AG10803 (cell line): Measurements from ENCODE around the gene PALD1.

Source experiments
- DNase-seq: peaks from one replicate; pipeline ENCODE4 v3.0.0; 2010; ENCODE audit warnings: low read depth
- H3K4me3 ChIP-seq: 2 replicates; pipeline ENCODE4 v1.5.1; 2011; ENCODE audit warnings: mild to moderate bottlenecking, low read length, control low read depth
- TF ChIP-seq, protein P1 (sequence below): conservative IDR thresholded peaks from 2 replicates; pipeline ENCODE4 v1.5.1; 2011; ENCODE audit warnings: mild to moderate bottlenecking, low read length, control low read depth, inconsistent platforms

Gene PALD1

DNA sequence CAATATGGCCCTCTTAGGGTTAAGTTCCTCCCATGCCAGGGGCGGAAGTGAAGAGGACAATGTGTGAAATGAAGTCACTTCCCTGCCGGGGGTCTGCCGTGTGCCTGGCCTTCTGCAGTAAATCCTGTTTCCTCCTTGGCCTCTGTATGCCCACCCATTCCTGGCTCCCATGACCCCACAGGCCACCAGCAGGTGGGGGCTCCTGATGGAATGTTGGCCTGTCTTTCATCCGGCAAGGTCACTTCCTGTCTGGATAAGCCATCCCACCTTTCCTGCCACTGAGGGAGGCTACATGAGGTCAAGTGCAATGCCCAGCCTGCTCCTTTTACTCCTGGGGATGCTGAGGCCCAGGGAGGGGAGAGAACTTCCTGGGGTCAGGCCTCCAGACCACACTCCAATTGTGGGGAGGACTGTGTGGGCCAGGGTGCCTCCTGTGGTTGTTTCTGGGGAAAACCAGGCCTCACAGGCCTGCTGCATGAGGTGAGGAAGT lies 22.3 kb downstream of the PALD1 start:
- DNase-seq, result no peak
- H3K4me3 ChIP-seq, result no peak overlapping the region

GRCh38 chr10:70502406-70502805 lies 23.8 kb downstream of the PALD1 start:
- TF ChIP-seq, protein P1, sequence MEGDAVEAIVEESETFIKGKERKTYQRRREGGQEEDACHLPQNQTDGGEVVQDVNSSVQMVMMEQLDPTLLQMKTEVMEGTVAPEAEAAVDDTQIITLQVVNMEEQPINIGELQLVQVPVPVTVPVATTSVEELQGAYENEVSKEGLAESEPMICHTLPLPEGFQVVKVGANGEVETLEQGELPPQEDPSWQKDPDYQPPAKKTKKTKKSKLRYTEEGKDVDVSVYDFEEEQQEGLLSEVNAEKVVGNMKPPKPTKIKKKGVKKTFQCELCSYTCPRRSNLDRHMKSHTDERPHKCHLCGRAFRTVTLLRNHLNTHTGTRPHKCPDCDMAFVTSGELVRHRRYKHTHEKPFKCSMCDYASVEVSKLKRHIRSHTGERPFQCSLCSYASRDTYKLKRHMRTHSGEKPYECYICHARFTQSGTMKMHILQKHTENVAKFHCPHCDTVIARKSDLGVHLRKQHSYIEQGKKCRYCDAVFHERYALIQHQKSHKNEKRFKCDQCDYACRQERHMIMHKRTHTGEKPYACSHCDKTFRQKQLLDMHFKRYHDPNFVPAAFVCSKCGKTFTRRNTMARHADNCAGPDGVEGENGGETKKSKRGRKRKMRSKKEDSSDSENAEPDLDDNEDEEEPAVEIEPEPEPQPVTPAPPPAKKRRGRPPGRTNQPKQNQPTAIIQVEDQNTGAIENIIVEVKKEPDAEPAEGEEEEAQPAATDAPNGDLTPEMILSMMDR, result no peak
- no peak for DNase-seq
- H3K4me3 ChIP-seq, result no peak overlapping the region

More for the DNA sequence above, 22.3 kb downstream of the PALD1 start:
- TF ChIP-seq, protein P1, result no peak

- no peak for DNase-seq
- TF ChIP-seq, protein P1, result no peak
- no peak overlapping the region for H3K4me3 ChIP-seq
Measured at GRCh38 chr10:70503776-70504175, 25.2 kb downstream of the PALD1 start.

DNA sequence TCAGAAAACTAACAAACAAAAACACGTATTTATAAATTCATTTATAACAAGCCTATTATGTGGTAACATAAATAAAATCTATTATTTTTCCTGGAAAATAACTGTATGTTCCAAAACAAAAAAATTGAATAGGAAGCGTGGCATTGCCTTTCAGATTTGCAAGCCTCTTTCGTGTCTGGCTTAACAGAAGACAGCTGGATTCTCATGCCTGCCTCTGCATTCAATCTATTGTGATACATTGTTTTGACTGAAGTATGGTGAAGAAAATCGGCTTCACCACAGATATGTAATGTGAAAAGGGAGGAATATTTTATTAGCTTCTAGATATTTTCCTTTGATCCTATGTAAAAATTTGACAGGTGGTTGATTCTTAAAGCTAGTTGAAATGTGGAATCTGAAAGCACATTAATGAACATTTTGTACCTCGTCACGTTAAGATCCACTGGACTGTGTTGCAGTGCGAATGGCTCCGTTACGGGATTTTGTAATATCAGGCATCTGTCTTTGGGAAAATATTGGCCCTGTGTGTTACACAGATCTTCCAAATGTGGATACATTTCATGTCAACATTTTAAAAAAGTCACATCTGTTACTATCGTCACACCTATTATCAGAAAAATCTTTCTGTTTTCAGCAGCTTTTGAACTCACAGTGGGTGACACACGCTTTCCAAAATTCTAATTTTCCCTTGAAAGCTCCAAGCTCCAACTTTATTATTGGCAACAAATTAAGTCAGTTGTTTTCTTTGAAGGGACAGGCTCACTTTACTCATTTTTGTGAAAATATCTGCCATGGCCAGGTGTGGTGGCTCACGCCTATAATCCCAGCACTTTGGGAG lies 26.2 kb downstream of the PALD1 start:
- DNase-seq, result peak; percentile 25
- H3K4me3 ChIP-seq, result no peak overlapping the region
- TF ChIP-seq, protein P1, result no peak

DNA sequence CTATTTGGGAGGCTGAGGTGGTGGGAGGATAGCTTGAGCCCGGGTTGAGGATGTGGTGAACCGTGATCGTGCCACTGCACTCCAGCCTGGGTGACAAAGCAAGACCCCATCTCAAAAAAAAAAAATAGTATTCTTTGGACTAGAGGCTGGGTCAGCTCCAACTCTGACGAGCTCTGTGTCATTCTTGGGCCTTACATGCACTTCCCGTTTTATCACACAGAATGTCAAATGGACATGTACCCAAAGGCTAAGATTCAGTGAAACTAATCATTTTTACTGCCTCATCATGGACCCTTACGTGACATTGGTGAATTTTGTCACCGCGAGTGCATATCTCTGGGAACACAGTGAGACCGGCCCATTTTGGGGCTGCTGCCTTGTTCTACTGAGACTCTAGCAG lies 27.3 kb downstream of the PALD1 start:
- TF ChIP-seq, protein P1, result no peak
- no peak for DNase-seq
- H3K4me3 ChIP-seq, result no peak overlapping the region

DNA sequence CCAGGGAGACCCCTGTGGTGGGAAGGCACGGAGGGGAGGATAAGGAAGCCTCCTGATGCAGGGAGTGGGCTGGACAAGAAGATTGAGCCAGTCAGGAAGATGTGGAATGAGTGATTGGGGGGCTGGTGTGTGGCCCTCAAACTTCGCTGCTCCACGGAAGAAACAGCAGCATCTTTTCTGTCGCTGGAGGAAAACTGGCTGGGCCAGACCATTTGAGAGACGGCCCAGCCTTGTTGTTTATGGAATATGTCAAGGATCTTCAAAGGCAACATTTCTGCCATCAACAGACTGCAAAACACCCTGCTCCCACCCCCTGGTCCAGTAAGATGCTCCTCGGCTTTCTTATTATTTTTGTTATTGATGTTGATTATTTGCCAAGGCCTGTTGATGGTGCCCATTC lies 29.4 kb downstream of the PALD1 start:
- H3K4me3 ChIP-seq, result no peak overlapping the region
- TF ChIP-seq, protein P1, result no peak
- DNase-seq, result no peak
